Body of pancreas (tissue), 4 donors: ENCODE results near the gene BCAM. TPM values are rescaled to one million over a fixed set of nuclear protein-coding genes. Genes with fewer than 3 reads are reported as not detected.

Source experiments
- ATAC-seq: fragments of 150-250 bp; one replicate; pipeline ENCODE4 v1.9.1; 2016
- DNase-seq, 4 donors: peaks; one replicate each; pipeline ENCODE4 v3.0.0-alpha.2; 2019
- H3K27ac ChIP-seq, 4 donors: fragments of 200-600 bp; sonication (generic); 1 replicate in 3 of 4; 2 replicates in 1 of 4; pipeline versions ENCODE4 v1.5.1 to v1.6.1; 2016 to 2019; ENCODE audit warnings: mild to moderate bottlenecking in 1 of 4, mixed read lengths in 1 of 4, moderate library complexity in 1 of 4
- H3K27me3 ChIP-seq, 2 donors: fragments of 200-600 bp; sonication (generic); one replicate each; pipeline ENCODE4 v1.6.0; 2016; ENCODE audit warnings: mild to moderate bottlenecking in 1 of 2
- H3K36me3 ChIP-seq, 2 donors: fragments of 200-600 bp; sonication (generic); replicated peaks in 1 of 2; 2 replicates each; pipeline ENCODE4 v1.5.1; 2016; ENCODE audit warnings: low read depth in 2 of 2; ENCODE audit not compliant: insufficient read depth in 1 of 2
- H3K4me1 ChIP-seq: fragments of 200-600 bp; sonication (generic); one replicate; pipeline ENCODE4 v1.6.0; 2016
- H3K4me3 ChIP-seq, 2 donors: fragments of 200-600 bp; sonication (generic); 1 replicate in 1 of 2; 2 replicates in 1 of 2; pipeline ENCODE4 v1.5.1; 2016 to 2019
- H3K9me3 ChIP-seq, 3 donors: fragments of 200-600 bp; sonication (generic); 1 replicate in 2 of 3; 2 replicates in 1 of 3; pipeline ENCODE4 v1.5.1; 2016
- CTCF ChIP-seq, 7 experiments: fragments of 450-650 bp in 4 of 7; fragments of 200-600 bp in 3 of 7; sonication (generic) in 3 of 7; IDR thresholded peaks; one replicate each; pipeline ENCODE4 v1.5.1; 2016 to 2019; ENCODE audit warnings: antibody characterized with exemption in 7 of 7
- POLR2A ChIP-seq, 3 donors: fragments of 450-650 bp; IDR thresholded peaks; one replicate each; pipeline ENCODE4 v1.6.1; 2016; ENCODE audit warnings: antibody characterized with exemption in 3 of 3, mild to moderate bottlenecking in 2 of 3
- WGBS, 2 donors: methylation state at CpG; one replicate each; pipeline ENCODE4 v1.1.5; 2017; 5-methylcytosine and 5-hydroxymethylcytosine counted together
- intact Hi-C: fragments of 100-400 bp; cut with DNase I; formaldehyde crosslinking; loops from one replicate; pipeline ENCODE4 v1.15.1; 2023
- total RNA-seq, 2 donors: library from RNA; depleted of rRNA; stranded (reverse); fragments of >200 nt; gene quantifications; one replicate each; pipeline ENCODE4 v1.1.0, GENCODE V29; 2016

Gene BCAM
- total RNA-seq, 2 donors from 2014 or later: 89.2 to 89.3 TPM

GRCh38 chr19:44792281-44792680 is 16.6 kb upstream of the BCAM start:
- WGBS, 2 donors: 76 to 77% methylated on average over 8 to 9 of the region's 9 CpGs
- no peak for ATAC-seq
- H3K27me3 ChIP-seq: no peaks in the 10 kb centered on the region

GRCh38 chr19:44794610-44795009 is 14.3 kb upstream of the BCAM start:
- WGBS, 2 donors: 79 to 100% methylated on average over 4 of the region's 4 CpGs
- intact Hi-C loops: loop anchor here (5.0 kb wide), 1 partner anchor 48 kb away; no protein-coding TSS in a partner anchor
- no peaks in the 10 kb centered on the region for H3K36me3 ChIP-seq

More at GRCh38 chr19:44792281-44792680, 16.6 kb upstream of the BCAM start:
- Histone ChIP-seq H3K36me3 (no peaks in the 10 kb centered on the region), H3K4me1 (peaks cover 13% of the 10 kb centered on the region), H3K27ac (no peak overlapping the region), H3K9me3 (no peaks in the 10 kb centered on the region), H3K4me3 (no peak overlapping the region)
- no peak for DNase-seq
- intact Hi-C loops: no loop called here
- no peak for TF ChIP-seq CTCF (IDR thresholded peaks at IDR 0.05)
- TF ChIP-seq POLR2A (IDR thresholded peaks at IDR 0.05): no peak

GRCh38 chr19:44795398-44795987 is 13.4 kb upstream of the BCAM start:
- H3K4me1 ChIP-seq: peaks cover 22% of the 10 kb centered on the region
- intact Hi-C loops: loop anchor here (5.0 kb wide), 1 partner anchor 47 kb away; no protein-coding TSS in a partner anchor
- no peaks in the 10 kb centered on the region for H3K27me3 ChIP-seq
- DNase-seq (no peak), ATAC-seq (no peak)
- TF ChIP-seq CTCF (IDR thresholded peaks at IDR 0.05): no peak
- TF ChIP-seq POLR2A (IDR thresholded peaks at IDR 0.05): no peak
- 92 to 94% methylated on average over 12 to 13 of the region's 13 CpGs for WGBS, 2 donors
- H3K36me3 ChIP-seq: no peaks in the 10 kb centered on the region
- peak overlapping the region in 3 of 4 donors; percentile 0 to 78 (median 72) for H3K27ac ChIP-seq
- no peak overlapping the region for H3K4me3 ChIP-seq
- H3K9me3 ChIP-seq: no peaks in the 10 kb centered on the region

More at GRCh38 chr19:44794610-44795009, 14.3 kb upstream of the BCAM start:
- no peak overlapping the region for H3K27ac ChIP-seq
- ATAC-seq (no peak), DNase-seq (no peak)
- H3K9me3 ChIP-seq: no peaks in the 10 kb centered on the region
- TF ChIP-seq CTCF (IDR thresholded peaks at IDR 0.05) (no peak), POLR2A (IDR thresholded peaks at IDR 0.05) (no peak)
- H3K27me3 ChIP-seq: no peaks in the 10 kb centered on the region
- H3K4me1 ChIP-seq: peaks cover 18% of the 10 kb centered on the region
- H3K4me3 ChIP-seq: no peak overlapping the region

- intact Hi-C loops: loop anchor here (5.0 kb wide), 1 partner anchor 46 kb away; no protein-coding TSS in a partner anchor
- no peaks in the 10 kb centered on the region for H3K9me3 ChIP-seq
- DNase-seq: peak; percentile 57 to 82 (median 74)
- TF ChIP-seq CTCF (IDR thresholded peaks at IDR 0.05) (no peak), POLR2A (IDR thresholded peaks at IDR 0.05) (no peak)
- WGBS, 2 donors: 15 to 18% methylated on average over 12 of the region's 12 CpGs
- ATAC-seq: peak; percentile 83
- no peaks in the 10 kb centered on the region for H3K36me3 ChIP-seq
- peak overlapping the region; percentile 52 to 78 (median 74) for H3K27ac ChIP-seq
- H3K4me3 ChIP-seq: no peak overlapping the region
- no peaks in the 10 kb centered on the region for H3K27me3 ChIP-seq
- peaks cover 26% of the 10 kb centered on the region for H3K4me1 ChIP-seq
Measured at GRCh38 chr19:44796701-44797115, 12.2 kb upstream of the BCAM start.
